Kidney epithelial cell (primary cell): ENCODE data around the gene CTBP1. TPM values are rescaled to one million over a fixed set of nuclear protein-coding genes. Genes with fewer than 3 reads are reported as not detected.

Source experiments
- DNase-seq: peaks from one replicate; pipeline ENCODE4 v3.0.0-alpha.2; 2010; ENCODE audit warnings: low read depth
- H3K27me3 ChIP-seq: 2 replicates; pipeline ENCODE4 v1.6.0; 2011; ENCODE audit warnings: low read length; ENCODE audit not compliant: control insufficient read depth, insufficient read depth
- H3K36me3 ChIP-seq: 2 replicates; pipeline ENCODE4 v1.5.1; 2011; ENCODE audit warnings: low read length; ENCODE audit not compliant: control insufficient read depth, insufficient read depth
- H3K4me3 ChIP-seq: 2 replicates; pipeline ENCODE4 v1.5.1; 2011; ENCODE audit warnings: low read depth, mild to moderate bottlenecking, control low read depth, low read length
- total RNA-seq: library from RNA; depleted of rRNA; stranded (reverse); fragments of >200 nt; gene quantifications from 2 replicates; pipeline ENCODE4 v1.2.3, GENCODE V29; 2015
- TF ChIP-seq, protein P1 (sequence below): IDR thresholded peaks from 2 replicates; pipeline ENCODE4 v1.5.1; 2011; ENCODE audit warnings: mild to moderate bottlenecking, moderate library complexity, low read length, control low read depth, inconsistent platforms; ENCODE audit not compliant: insufficient read depth, poor library complexity, severe bottlenecking

The CTBP1 gene
- total RNA-seq, 1 donor from 2014 or later, result 170 TPM

DNA sequence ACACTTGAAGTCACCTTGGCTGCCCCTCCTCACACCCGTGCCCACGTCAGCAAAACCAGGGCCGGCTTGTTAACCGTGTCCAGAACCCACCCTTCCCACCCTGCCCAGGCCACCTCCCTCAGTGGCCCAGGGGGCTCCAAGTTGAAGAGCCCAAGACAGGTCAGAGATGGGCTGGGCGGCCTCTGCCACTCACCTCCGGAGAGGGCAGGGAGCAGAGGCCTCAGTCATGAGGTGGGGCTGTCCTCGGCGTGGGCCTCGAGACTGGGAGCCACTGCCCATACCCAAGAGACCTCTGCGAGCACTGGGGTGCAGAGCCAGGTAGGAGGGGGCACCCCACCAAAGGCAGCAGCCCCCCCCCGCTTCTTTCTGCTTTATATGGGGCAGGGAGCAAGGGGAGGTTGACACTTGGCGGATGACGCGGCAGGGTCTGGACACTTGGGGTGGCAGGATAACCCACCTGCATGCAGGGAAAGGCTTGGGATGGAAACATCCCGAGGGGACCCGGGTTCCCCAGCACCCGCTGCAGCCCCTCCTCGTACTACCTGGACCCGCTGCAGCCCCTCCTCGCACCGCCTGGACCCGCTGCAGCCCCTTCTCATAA lies 38.6 kb downstream of the CTBP1 start:
- Histone ChIP-seq H3K4me3 (no peak overlapping the region), H3K27me3 (no peaks in the 10 kb centered on the region), H3K36me3 (no peaks in the 10 kb centered on the region)
- TF ChIP-seq, protein P1, sequence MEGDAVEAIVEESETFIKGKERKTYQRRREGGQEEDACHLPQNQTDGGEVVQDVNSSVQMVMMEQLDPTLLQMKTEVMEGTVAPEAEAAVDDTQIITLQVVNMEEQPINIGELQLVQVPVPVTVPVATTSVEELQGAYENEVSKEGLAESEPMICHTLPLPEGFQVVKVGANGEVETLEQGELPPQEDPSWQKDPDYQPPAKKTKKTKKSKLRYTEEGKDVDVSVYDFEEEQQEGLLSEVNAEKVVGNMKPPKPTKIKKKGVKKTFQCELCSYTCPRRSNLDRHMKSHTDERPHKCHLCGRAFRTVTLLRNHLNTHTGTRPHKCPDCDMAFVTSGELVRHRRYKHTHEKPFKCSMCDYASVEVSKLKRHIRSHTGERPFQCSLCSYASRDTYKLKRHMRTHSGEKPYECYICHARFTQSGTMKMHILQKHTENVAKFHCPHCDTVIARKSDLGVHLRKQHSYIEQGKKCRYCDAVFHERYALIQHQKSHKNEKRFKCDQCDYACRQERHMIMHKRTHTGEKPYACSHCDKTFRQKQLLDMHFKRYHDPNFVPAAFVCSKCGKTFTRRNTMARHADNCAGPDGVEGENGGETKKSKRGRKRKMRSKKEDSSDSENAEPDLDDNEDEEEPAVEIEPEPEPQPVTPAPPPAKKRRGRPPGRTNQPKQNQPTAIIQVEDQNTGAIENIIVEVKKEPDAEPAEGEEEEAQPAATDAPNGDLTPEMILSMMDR, result no peak
- no peak for DNase-seq

DNA sequence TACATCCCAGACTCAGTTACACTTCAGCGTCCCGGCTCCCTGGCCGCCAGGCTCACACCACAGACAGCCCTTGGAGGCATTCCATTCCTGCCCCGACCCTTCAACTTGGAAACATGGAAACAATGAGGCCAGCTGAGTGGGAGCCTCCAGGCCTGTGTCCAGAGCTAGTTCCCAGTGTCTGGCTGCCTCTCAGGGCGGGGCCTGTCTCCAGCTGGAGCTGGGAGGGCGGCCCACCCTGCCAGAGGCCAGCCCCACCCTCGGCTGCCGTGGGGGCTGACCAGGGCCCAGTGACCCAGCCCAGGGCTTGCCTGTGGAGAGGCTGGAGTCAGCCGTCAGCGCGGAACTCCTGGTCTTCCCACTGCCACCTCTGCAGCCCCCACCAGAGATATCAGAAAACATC lies 39.1 kb downstream of the CTBP1 start:
- DNase-seq, result no peak
- H3K27me3 ChIP-seq, result no peaks in the 10 kb centered on the region
- TF ChIP-seq, protein P1, result no peak
- H3K36me3 ChIP-seq, result no peaks in the 10 kb centered on the region
- H3K4me3 ChIP-seq, result no peak overlapping the region

DNA sequence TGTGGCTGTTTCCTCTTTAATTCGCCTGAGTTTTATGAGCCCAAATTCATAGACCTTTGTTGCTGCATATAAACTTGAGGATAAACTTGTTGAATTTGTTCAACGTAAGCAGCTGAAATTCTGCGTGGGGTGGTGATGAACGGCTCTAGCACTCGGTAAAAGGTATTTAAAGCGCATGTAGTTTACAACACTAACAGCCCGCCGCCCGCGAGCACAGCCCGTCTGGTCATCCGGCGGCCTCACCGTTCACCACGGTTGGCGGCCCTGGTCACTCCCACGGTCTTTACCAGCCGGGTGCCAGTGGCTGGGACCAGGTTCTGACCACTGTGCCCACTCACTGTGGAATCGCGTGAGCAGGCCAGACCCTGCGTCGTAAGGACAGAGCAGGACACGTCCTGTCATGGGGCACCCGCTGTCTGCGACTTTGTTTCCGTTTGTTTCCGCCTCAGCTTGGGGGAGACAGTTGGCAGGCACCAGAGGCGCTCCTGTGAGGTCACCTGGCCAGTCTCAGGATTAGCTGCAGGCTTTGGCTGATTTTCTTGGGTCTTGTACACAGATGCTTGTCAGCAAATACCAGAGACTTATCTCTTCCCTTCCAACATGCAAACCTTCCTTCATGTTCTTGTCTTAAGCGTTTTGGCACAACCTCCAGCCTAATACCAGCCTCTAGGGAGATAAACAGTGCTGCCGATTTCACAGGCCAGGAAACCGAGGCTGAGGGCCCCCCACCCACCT lies 39.8 kb downstream of the CTBP1 start:
- H3K4me3 ChIP-seq, result no peak overlapping the region
- TF ChIP-seq, protein P1, result no peak
- no peak for DNase-seq
- H3K27me3 ChIP-seq, result no peaks in the 10 kb centered on the region
- no peaks in the 10 kb centered on the region for H3K36me3 ChIP-seq

DNA sequence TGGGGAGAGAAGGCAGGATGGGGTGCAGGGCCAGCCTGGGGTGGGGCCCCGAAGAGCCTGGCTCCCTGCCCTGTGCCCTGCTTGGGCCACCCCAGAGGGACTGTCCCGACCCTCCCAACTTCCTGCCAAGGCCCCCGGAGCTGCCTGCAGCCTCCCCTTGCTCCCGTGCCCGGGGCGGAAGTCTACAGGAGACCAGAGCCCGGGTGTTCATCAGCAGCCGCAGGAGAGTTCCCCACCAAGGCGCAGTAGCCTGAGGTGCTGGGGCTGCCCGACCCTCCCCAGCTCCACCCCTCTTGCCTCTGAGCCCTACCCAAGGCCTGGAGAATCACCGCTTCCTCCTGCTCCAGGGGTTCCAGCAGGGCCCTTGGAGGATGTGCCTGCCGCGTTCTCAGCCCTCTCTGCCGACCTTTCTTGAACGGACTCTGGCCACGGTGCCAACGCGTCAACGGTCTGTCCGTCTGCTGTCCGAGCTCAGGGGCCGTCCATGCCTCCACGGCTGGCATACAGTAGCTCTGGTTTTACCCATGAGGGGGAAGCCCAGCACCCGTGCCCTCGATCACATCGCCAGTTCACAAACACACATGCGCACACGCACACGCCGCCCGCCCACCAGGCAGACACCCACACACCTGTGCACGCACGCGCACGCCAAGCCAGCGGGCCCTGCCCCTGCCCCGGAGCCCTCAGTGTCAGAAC lies 40.5 kb downstream of the CTBP1 start:
- no peak for DNase-seq
- H3K36me3 ChIP-seq, result no peaks in the 10 kb centered on the region
- no peaks in the 10 kb centered on the region for H3K27me3 ChIP-seq
- TF ChIP-seq, protein P1, result no peak
- H3K4me3 ChIP-seq, result no peak overlapping the region

DNA sequence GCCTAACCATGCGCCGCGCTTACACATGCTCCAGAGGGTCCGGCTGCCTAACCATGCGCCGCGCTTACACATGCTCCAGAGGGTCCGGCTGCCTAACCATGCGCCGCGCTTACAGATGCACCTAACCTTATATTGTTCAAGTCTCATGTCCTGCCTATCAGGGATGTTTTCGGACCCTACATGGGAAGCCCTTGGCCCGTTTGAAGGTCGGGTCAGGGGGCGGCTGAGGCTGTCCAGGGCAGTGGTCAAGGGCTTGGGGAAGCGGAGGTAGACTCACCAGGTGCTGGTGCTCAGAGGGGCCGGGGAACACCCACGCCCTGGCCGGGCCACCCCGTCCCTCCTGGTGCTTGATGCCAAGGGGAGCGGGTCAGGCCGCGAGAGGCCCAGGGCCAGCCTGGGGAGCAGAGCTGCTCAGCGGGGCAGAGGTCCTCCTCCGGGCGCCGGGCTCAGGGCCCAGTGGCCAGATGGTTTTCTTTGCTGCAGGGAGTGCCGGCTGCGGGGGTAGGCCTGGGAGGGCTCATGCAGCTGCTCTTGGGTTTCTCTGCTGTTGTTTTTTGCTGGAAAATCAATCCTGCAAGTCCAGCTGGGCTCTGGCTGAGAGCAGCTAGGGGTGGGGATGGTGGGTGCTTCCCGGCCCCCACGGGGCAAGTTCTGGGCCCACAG lies 41.2 kb downstream of the CTBP1 start:
- TF ChIP-seq, protein P1, result no peak
- Histone ChIP-seq H3K36me3 (no peaks in the 10 kb centered on the region), H3K4me3 (no peak overlapping the region), H3K27me3 (no peaks in the 10 kb centered on the region)
- DNase-seq, result no peak
